IMR-90 (cell line): ENCODE results near the gene PLA2G2D. TPM values are rescaled to one million over a fixed set of nuclear protein-coding genes. Genes with fewer than 3 reads are reported as not detected.

Experiments used
- ATAC-seq: fragments of 200-7000 bp; cut with Tn5 transposase; 2 replicates; pipeline ENCODE4 v1.9.1; 2020; ENCODE audit warnings: low read depth, mild to moderate bottlenecking, moderate library complexity
- BruUV-seq: library from RNA; stranded (reverse); fragments of 400-500 nt; replicated peaks from 2 replicates; lab custom pipeline; 2021; lab: Mats Ljungman, UMichigan
- CTCF ChIA-PET: fragments of 300-600 bp; formaldehyde crosslinking; extraction: SDS; loops from one replicate; lab custom pipeline; 2021; ENCODE audit warnings: antibody characterized with exemption; lab: Yijun Ruan, JAX
- POLR2A ChIA-PET: fragments of 300-600 bp; sonication (Branson Sonifier 250); formaldehyde crosslinking; loops from one replicate; lab custom pipeline; 2022; ENCODE audit warnings: antibody characterized with exemption; ENCODE audit not compliant: unreplicated experiment; lab: Charles Lee
- DNase-seq: peaks from one replicate; pipeline ENCODE4 v3.0.0; 2013
- H2AFZ ChIP-seq: replicated peaks from 2 replicates; pipeline ENCODE3; 2013; ENCODE audit warnings: low read length, mild to moderate bottlenecking; ENCODE audit not compliant: poor library complexity
- H2AK5ac ChIP-seq: 2 replicates; pipeline ENCODE4 v1.6.1; 2013; ENCODE audit warnings: low read depth, low read length, inconsistent platforms
- H2AK9ac ChIP-seq: replicated peaks from 2 replicates; pipeline ENCODE3; 2013; ENCODE audit warnings: mild to moderate bottlenecking, low read depth, low read length, moderate library complexity; ENCODE audit not compliant: poor library complexity
- H2BK120ac ChIP-seq: 2 replicates; pipeline ENCODE4 v1.6.1; 2013; ENCODE audit warnings: low read depth, low read length, inconsistent platforms
- H2BK15ac ChIP-seq: 3 replicates; pipeline ENCODE4 v1.6.1; 2013; ENCODE audit warnings: low read depth, low read length, inconsistent platforms
- H2BK20ac ChIP-seq: 2 replicates; pipeline ENCODE4 v1.6.1; 2013; ENCODE audit warnings: low read depth, mild to moderate bottlenecking, inconsistent platforms, low read length, moderate library complexity
- H2BK5ac ChIP-seq: 2 replicates; pipeline ENCODE4 v1.6.1; 2013; ENCODE audit warnings: mild to moderate bottlenecking, low read depth, low read length, inconsistent platforms; ENCODE audit not compliant: poor library complexity, severe bottlenecking
- H3K14ac ChIP-seq: replicated peaks from 2 replicates; pipeline ENCODE4 v1.6.1; 2013; ENCODE audit warnings: low read depth, low read length, inconsistent platforms
- H3K18ac ChIP-seq: 2 replicates; pipeline ENCODE4 v1.6.1; 2013; ENCODE audit warnings: low read depth, low read length, control low read depth
- H3K23ac ChIP-seq: 2 replicates; pipeline ENCODE4 v1.6.1; 2013; ENCODE audit warnings: low read depth, low read length, inconsistent platforms
- H3K27ac ChIP-seq: 2 replicates; pipeline ENCODE4 v1.5.1; 2013; ENCODE audit warnings: mild to moderate bottlenecking, control low read depth, low read length; ENCODE audit not compliant: insufficient read depth
- H3K27me3 ChIP-seq: 2 replicates; pipeline ENCODE4 v1.6.1; 2013; ENCODE audit warnings: low read length; ENCODE audit not compliant: control insufficient read depth, insufficient read depth
- H3K36me3 ChIP-seq: 2 replicates; pipeline ENCODE4 v1.6.1; 2013; ENCODE audit warnings: low read length, mixed read lengths; ENCODE audit not compliant: control insufficient read depth, insufficient read depth
- H3K4ac ChIP-seq: 2 replicates; pipeline ENCODE4 v1.6.1; 2013; ENCODE audit warnings: low read depth, low read length, inconsistent platforms
- H3K4me1 ChIP-seq: 2 replicates; pipeline ENCODE4 v1.6.1; 2013; ENCODE audit warnings: low read length, mixed read lengths; ENCODE audit not compliant: control insufficient read depth, insufficient read depth
- H3K4me2 ChIP-seq: 2 replicates; pipeline ENCODE4 v1.6.1; 2013; ENCODE audit warnings: low read depth, mild to moderate bottlenecking, control low read depth, low read length, moderate library complexity
- H3K4me3 ChIP-seq: 2 replicates; pipeline ENCODE4 v1.5.1; 2013; ENCODE audit warnings: low read depth, mild to moderate bottlenecking, control low read depth, low read length, moderate library complexity; ENCODE audit not compliant: insufficient read depth
- H3K56ac ChIP-seq: 2 replicates; pipeline ENCODE4 v1.6.1; 2013; ENCODE audit warnings: low read length, inconsistent platforms; ENCODE audit not compliant: insufficient read depth; ENCODE audit errors: extremely low read depth
- H3K79me1 ChIP-seq, 2 experiments: 2 replicates each; pipeline ENCODE4 v1.6.1; 2013; ENCODE audit warnings: low read length in 2 of 2, inconsistent platforms in 1 of 2, low read depth in 1 of 2
- H3K9ac ChIP-seq: 2 replicates; pipeline ENCODE4 v1.6.1; 2013; ENCODE audit warnings: low read depth, low read length, control low read depth
- H3K9me1 ChIP-seq: 2 replicates; pipeline ENCODE4 v1.6.1; 2013; ENCODE audit warnings: low read length, inconsistent platforms; ENCODE audit not compliant: insufficient read depth
- H3K9me3 ChIP-seq: 2 replicates; pipeline ENCODE4 v1.6.1; 2013; ENCODE audit warnings: low read length; ENCODE audit not compliant: control insufficient read depth, insufficient read depth
- H4K20me1 ChIP-seq: 2 replicates; pipeline ENCODE4 v1.6.1; 2013; ENCODE audit warnings: low read length, inconsistent platforms; ENCODE audit not compliant: insufficient read depth
- H4K5ac ChIP-seq: 2 replicates; pipeline ENCODE4 v1.6.1; 2013; ENCODE audit warnings: mild to moderate bottlenecking, low read depth, low read length, control low read depth
- H4K8ac ChIP-seq, 2 experiments: 2 replicates each; pipeline ENCODE4 v1.6.1; 2013; ENCODE audit warnings: low read depth in 2 of 2, low read length in 2 of 2, control low read depth in 1 of 2, inconsistent platforms in 1 of 2
- H4K91ac ChIP-seq: 2 replicates; pipeline ENCODE4 v1.6.1; 2013; ENCODE audit warnings: low read depth, low read length, inconsistent platforms; ENCODE audit not compliant: insufficient read depth
- BHLHE40 ChIP-seq: fragments of 150-350 bp; IDR thresholded peaks from 2 replicates; pipeline ENCODE4 v1.6.1; 2016; ENCODE audit warnings: mild to moderate bottlenecking, low read depth, low read length
- CEBPB ChIP-seq: IDR thresholded peaks from 2 replicates; pipeline ENCODE4 v1.6.1; 2012; ENCODE audit warnings: low read depth, low read length, improper control_type of control experiment
- CHD1 ChIP-seq: IDR thresholded peaks from 2 replicates; pipeline ENCODE4 v1.6.1; 2012; ENCODE audit warnings: low read depth, low read length, improper control_type of control experiment
- CTCF ChIP-seq: conservative IDR thresholded peaks from 2 replicates; pipeline ENCODE4 v1.5.1; 2012; ENCODE audit warnings: mild to moderate bottlenecking, low read depth, low read length, improper control_type of control experiment
- ELK1 ChIP-seq: fragments of 150-350 bp; IDR thresholded peaks from 2 replicates; pipeline ENCODE4 v1.6.1; 2016; ENCODE audit warnings: low read depth, mild to moderate bottlenecking, low read length, moderate library complexity, borderline replicate concordance
- FOS ChIP-seq: fragments of 150-350 bp; IDR thresholded peaks from 2 replicates; pipeline ENCODE4 v1.6.1; 2016; ENCODE audit warnings: low read depth, low read length
- MAFK ChIP-seq: IDR thresholded peaks from 2 replicates; pipeline ENCODE4 v1.6.1; 2012; ENCODE audit warnings: low read depth, low read length, improper control_type of control experiment
- MAZ ChIP-seq: IDR thresholded peaks from 2 replicates; pipeline ENCODE4 v1.6.1; 2012; ENCODE audit warnings: low read depth, mild to moderate bottlenecking, low read length, improper control_type of control experiment, moderate library complexity, borderline replicate concordance
- MXI1 ChIP-seq: IDR thresholded peaks from 2 replicates; pipeline ENCODE4 v1.6.1; 2012; ENCODE audit warnings: low read depth, mild to moderate bottlenecking, low read length, moderate library complexity, borderline replicate concordance
- NFE2L2 ChIP-seq: fragments of 150-350 bp; IDR thresholded peaks from 2 replicates; pipeline ENCODE4 v1.6.1; 2016; ENCODE audit warnings: low read depth, mild to moderate bottlenecking, low read length
- POLR2A ChIP-seq: IDR thresholded peaks from 2 replicates; pipeline ENCODE4 v1.6.1; 2012; ENCODE audit warnings: mild to moderate bottlenecking, low read depth, low read length
- RAD21 ChIP-seq: IDR thresholded peaks from 2 replicates; pipeline ENCODE4 v1.6.1; 2012; ENCODE audit warnings: low read length, improper control_type of control experiment
- RCOR1 ChIP-seq: IDR thresholded peaks from 2 replicates; pipeline ENCODE4 v1.6.1; 2012; ENCODE audit warnings: mild to moderate bottlenecking, low read length, improper control_type of control experiment; ENCODE audit not compliant: insufficient replicate concordance
- RFX5 ChIP-seq: IDR thresholded peaks from 2 replicates; pipeline ENCODE4 v1.8.0; 2012; ENCODE audit warnings: low read depth, mild to moderate bottlenecking, low read length, moderate library complexity
- SMC3 ChIP-seq: fragments of 150-350 bp; IDR thresholded peaks from 2 replicates; pipeline ENCODE4 v1.6.1; 2016; ENCODE audit warnings: low read depth, mild to moderate bottlenecking, antibody characterized with exemption, low read length, moderate library complexity
- USF2 ChIP-seq: fragments of 150-350 bp; IDR thresholded peaks from 2 replicates; pipeline ENCODE4 v1.6.1; 2017; ENCODE audit warnings: mild to moderate bottlenecking, antibody characterized with exemption, low read length, low read depth
- WGBS, 2 experiments: methylation state at CpG; one replicate each; pipeline versions ENCODE4 v1.1.5 to v1.1.7; 2013; ENCODE audit warnings: missing lambda C conversion rate in 2 of 2; ENCODE audit not compliant: insufficient read length in 1 of 2; ENCODE audit errors: extremely low coverage in 2 of 2; 5-methylcytosine and 5-hydroxymethylcytosine counted together
- dilution Hi-C: fragments of 300-500 bp; cut with HindIII; formaldehyde crosslinking; loops from one replicate; pipeline ENCODE4 v1.14.3; 2018; ENCODE audit warnings: low sequenced_read_pairs; ENCODE audit not compliant: unreplicated experiment
- in situ Hi-C: fragments of 300-500 bp; cut with MboI; formaldehyde crosslinking; loops from 3 replicates; pipeline ENCODE4 v1.14.3; 2019; ENCODE audit warnings: low sequenced_read_pairs, inconsistent platforms, mixed read lengths
- intact Hi-C: fragments of 100-400 bp; cut with micrococcal nuclease; formaldehyde crosslinking; loops from 2 replicates; pipeline ENCODE4 v1.10.0; 2022
- polyA plus RNA-seq, 3 experiments: library from polyadenylated mRNA; depleted of rRNA; stranded (reverse); fragments of >200 nt; gene quantifications; 2 replicates each; pipeline ENCODE4 v1.2.3, GENCODE V29; 2012; ENCODE audit warnings: low replicate concordance in 1 of 3
- total RNA-seq: library from RNA; depleted of rRNA; stranded (reverse); fragments of >200 nt; gene quantifications from 2 replicates; pipeline ENCODE4 v1.2.3, GENCODE V29; 2012

The PLA2G2D gene
- total and polyA plus RNA-seq, 2 of the 4 experiments (the other 2 are of a cell fraction) = not detected

GRCh38 chr1:20107351-20107750, 12.0 kb downstream of the PLA2G2D start:
- Histone ChIP-seq H3K4me3 (no peak overlapping the region), H3K23ac (no peak overlapping the region), H4K5ac (no peak overlapping the region), H3K9me3 (no peaks in the 10 kb centered on the region), H4K91ac (no peak overlapping the region), H3K9ac (no peak overlapping the region), H3K36me3 (no peaks in the 10 kb centered on the region), H3K79me1 (no peaks in the 10 kb centered on the region), H4K8ac (no peak overlapping the region), H3K18ac (no peak overlapping the region), H3K27me3 (peaks cover 30% of the 10 kb centered on the region), H2AFZ (no peak overlapping the region), H3K56ac (no peak overlapping the region), H2BK15ac (no peak overlapping the region), H2BK20ac (no peak overlapping the region), H2AK5ac (no peak overlapping the region), H2BK5ac (no peak overlapping the region), H3K27ac (no peak overlapping the region), H3K14ac (no peak overlapping the region), H3K4me2 (no peak overlapping the region), H3K4ac (no peak overlapping the region), H2BK120ac (no peak overlapping the region), H4K20me1 (no peaks in the 10 kb centered on the region), H2AK9ac (peak overlapping the region; percentile 55), H3K9me1 (no peaks in the 10 kb centered on the region), H3K4me1 (peaks cover 3% of the 10 kb centered on the region)
- no TSS peak for BruUV-seq
- CTCF ChIA-PET = interaction anchor here (0.5 kb wide), 1 partner anchor 1339 kb away, joined by 3 read pairs; no protein-coding TSS in a partner anchor
- dilution Hi-C loops = no loop called here
- POLR2A ChIA-PET = no interaction called here
- no peak for DNase-seq
- no peak for TF ChIP-seq CTCF
- TF ChIP-seq MAFK = no peak
- TF ChIP-seq BHLHE40 = no peak
- no peak for TF ChIP-seq POLR2A
- TF ChIP-seq RFX5 = no peak
- TF ChIP-seq CEBPB = no peak
- TF ChIP-seq USF2 = no peak
- TF ChIP-seq RAD21 = no peak
- TF ChIP-seq MAZ = no peak
- no peak for TF ChIP-seq FOS
- no peak for TF ChIP-seq ELK1
- no peak for TF ChIP-seq SMC3
- TF ChIP-seq MXI1 = no peak
- no peak for TF ChIP-seq CHD1
- no peak for TF ChIP-seq NFE2L2
- no peak for TF ChIP-seq RCOR1
- intact Hi-C loops = no loop called here
- in situ Hi-C loops = no loop called here
- WGBS, 2 experiments = no CpG with 5 or more reads among the region's 4 CpGs
- ATAC-seq = no peak
